K562 (cell line): ENCODE results near the gene NEK4. TPM values are rescaled to one million over a fixed set of nuclear protein-coding genes. Genes with fewer than 3 reads are reported as not detected.
A peak's percentile ranks its signal among the peaks of the same experiment; 100 is the strongest.

Experiments used
- C11orf30 ChIP-seq: fragments of 450-650 bp; IDR thresholded peaks from 2 replicates; pipeline ENCODE4 v1.6.1; 2016; ENCODE audit warnings: low read depth, mild to moderate bottlenecking
- CBX8 ChIP-seq: fragments of 200-600 bp; sonication (generic); IDR thresholded peaks from 2 replicates; pipeline ENCODE4 v1.6.1; 2012; ENCODE audit warnings: borderline replicate concordance, mixed run types, low read depth, mild to moderate bottlenecking, moderate library complexity, mixed read lengths, low read length, control low read depth, inconsistent platforms; ENCODE audit not compliant: poor library complexity, severe bottlenecking; ENCODE audit errors: extremely low read depth
- CUX1 ChIP-seq: fragments of 200-800 bp; sonication (Bioruptor generic); IDR thresholded peaks from 2 replicates; pipeline ENCODE4 v1.6.1; 2016; ENCODE audit warnings: missing genetic modification characterization, missing compliant biosample characterization
- E2F8 ChIP-seq: fragments of 450-650 bp; IDR thresholded peaks from 2 replicates; pipeline ENCODE4 v1.7.1; 2018; ENCODE audit warnings: mild to moderate bottlenecking, low read depth; ENCODE audit not compliant: partially characterized antibody
- ELF4 ChIP-seq: fragments of 450-650 bp; formaldehyde crosslinking; IDR thresholded peaks from 2 replicates; pipeline ENCODE4 v1.4.0; 2022; ENCODE audit warnings: missing genetic modification characterization
- GATA2 ChIP-seq: sonication (generic); formaldehyde crosslinking; IDR thresholded peaks from 2 replicates; pipeline ENCODE4 v1.4.0; 2020; ENCODE audit warnings: mild to moderate bottlenecking, missing genetic modification reagents
- MAFF ChIP-seq: IDR thresholded peaks from 2 replicates; pipeline ENCODE4 v1.6.1; 2012; ENCODE audit warnings: low read length, improper control_type of control experiment
- MAFG ChIP-seq: fragments of 450-650 bp; conservative IDR thresholded peaks from 2 replicates; pipeline ENCODE4 v1.6.1; 2016; ENCODE audit warnings: missing genetic modification characterization, missing compliant biosample characterization
- MAFK ChIP-seq: IDR thresholded peaks from 2 replicates; pipeline ENCODE4 v1.6.1; 2011; ENCODE audit warnings: low read length, improper control_type of control experiment
- SREBF1 ChIP-seq: fragments of 150-350 bp; IDR thresholded peaks from 2 replicates; pipeline ENCODE4 v1.6.1; 2014; ENCODE audit warnings: antibody characterized with exemption, low read depth, low read length, borderline replicate concordance
- TOE1 ChIP-seq, 2 experiments: fragments of 450-650 bp in 1 of 2; sonication (generic) in 1 of 2; formaldehyde crosslinking in 1 of 2; IDR thresholded peaks; 2 replicates each; pipeline versions ENCODE4 v1.7.1 to v1.8.0; 2016 to 2022; ENCODE audit warnings: borderline replicate concordance in 2 of 2, mild to moderate bottlenecking in 2 of 2, antibody characterized with exemption in 1 of 2, inconsistent platforms in 1 of 2, low read depth in 1 of 2, missing genetic modification reagents in 1 of 2, moderate library complexity in 1 of 2
- ZNF717 ChIP-seq: fragments of 250-450 bp; sonication (Bioruptor Pico); IDR thresholded peaks from 2 replicates; pipeline ENCODE4 v1.5.0; 2021
- polyA plus RNA-seq, 8 experiments: library from polyadenylated mRNA; depleted of rRNA in 4 of 8; stranded (reverse) in 5 of 8; unstranded in 3 of 8; fragments of >200 nt; fragmentation: Nextera tagmentation in 2 of 8; fragmentation: Illumina TruSeq in 1 of 8; extraction: Ambion mirVana in 2 of 8; extraction: Trizol in 1 of 8; gene quantifications; 2 replicates each; pipeline versions ENCODE4 v1.2.1 to v1.2.3, GENCODE V29; 2011 to 2014; ENCODE audit warnings: inconsistent platforms in 1 of 8, missing spikeins in 1 of 8
- total RNA-seq, 7 experiments: library from RNA; depleted of rRNA in 6 of 7; stranded (reverse); fragments of >200 nt in 6 of 7; fragmentation: Illumina TruSeq in 2 of 7; extraction: Trizol in 2 of 7; gene quantifications; 2 replicates each; pipeline versions ENCODE4 v1.2.1 to v1.2.3, GENCODE V29; 2011 to 2021; ENCODE audit warnings: low replicate concordance in 1 of 7

NEK4 gene
- total and polyA plus RNA-seq, 9 of the 15 experiments (the other 6 are each of a cell fraction or from before 2014, with no cell fraction given): 5.8 to 23.1 (median 16.6) TPM

DNA sequence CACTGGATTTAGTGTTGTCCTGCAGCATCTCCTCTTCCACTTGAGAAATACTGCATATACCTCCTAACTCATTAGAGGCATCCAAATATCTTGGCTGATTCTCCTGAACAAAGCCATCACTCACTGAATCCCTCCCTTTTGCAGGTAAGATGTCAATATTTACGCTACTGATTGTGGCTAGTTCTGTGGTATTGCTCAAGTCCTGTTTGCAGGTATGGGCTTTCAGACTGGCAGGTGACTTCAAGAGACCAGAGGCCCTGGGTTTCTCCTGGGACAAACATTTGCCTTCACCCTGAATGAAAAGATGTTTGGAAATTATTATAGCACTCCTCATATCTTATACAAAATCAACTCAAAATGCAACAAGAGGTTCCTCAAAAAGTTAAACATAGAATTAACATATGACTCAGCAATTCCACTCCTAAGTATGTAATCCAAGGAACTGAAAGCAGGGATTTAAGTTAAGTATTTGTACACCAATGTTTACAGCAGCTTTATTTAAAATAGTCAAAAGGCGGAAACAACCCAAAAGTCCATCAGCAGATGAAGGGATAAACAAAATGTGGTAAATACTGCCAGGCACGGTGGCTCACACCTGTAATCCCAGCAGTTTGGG, 18.6 kb downstream of the NEK4 start (continued):
- no peak for TF ChIP-seq CUX1 (CRISPR knock-in tag)
- no peak for TF ChIP-seq SREBF1
- TF ChIP-seq ELF4 (CRISPR knock-in tag): no peak
- TF ChIP-seq GATA2 (CRISPR knock-in tag): no peak
- peak; percentile 82 for TF ChIP-seq C11orf30
- TF ChIP-seq MAFG (tag): peak; percentile 87
- TF ChIP-seq CBX8: no peak
- no peak for TF ChIP-seq E2F8
- TF ChIP-seq MAFK: peak; percentile 79
- TF ChIP-seq TOE1 (IDR thresholded peaks at IDR 0.05; ENCODE audit: borderline replicate concordance): no peak
- no peak for TF ChIP-seq TOE1 (CRISPR knock-in tag; IDR thresholded peaks at IDR 0.05; ENCODE audit: borderline replicate concordance, low read depth)
- peak; percentile 82 for TF ChIP-seq MAFF
- no peak for TF ChIP-seq ZNF717 (CRISPR knock-in tag)
